Ovary (tissue), 3 donors: ENCODE measurements around the gene KSR1.

ENCODE experiments used
- EP300 ChIP-seq: sonication (generic); formaldehyde crosslinking; IDR thresholded peaks from one replicate; pipeline ENCODE4 v1.6.1; 2017; ENCODE audit warnings: antibody characterized with exemption
- POLR2A ChIP-seq: fragments of 450-650 bp; IDR thresholded peaks from one replicate; pipeline ENCODE4 v1.6.1; 2017; ENCODE audit warnings: antibody characterized with exemption, mild to moderate bottlenecking, moderate library complexity
- TF ChIP-seq, protein P1 (sequence below), 3 donors: fragments of 450-650 bp in 2 of 3; fragments of 200-600 bp in 1 of 3; IDR thresholded peaks; one replicate each; pipeline versions ENCODE4 v1.5.1 to v1.8.0; 2016 to 2022; ENCODE audit warnings: antibody characterized with exemption in 3 of 3, mild to moderate bottlenecking in 1 of 3
- donor health status: DM: no; HTN: no; CAD: no.

DNA sequence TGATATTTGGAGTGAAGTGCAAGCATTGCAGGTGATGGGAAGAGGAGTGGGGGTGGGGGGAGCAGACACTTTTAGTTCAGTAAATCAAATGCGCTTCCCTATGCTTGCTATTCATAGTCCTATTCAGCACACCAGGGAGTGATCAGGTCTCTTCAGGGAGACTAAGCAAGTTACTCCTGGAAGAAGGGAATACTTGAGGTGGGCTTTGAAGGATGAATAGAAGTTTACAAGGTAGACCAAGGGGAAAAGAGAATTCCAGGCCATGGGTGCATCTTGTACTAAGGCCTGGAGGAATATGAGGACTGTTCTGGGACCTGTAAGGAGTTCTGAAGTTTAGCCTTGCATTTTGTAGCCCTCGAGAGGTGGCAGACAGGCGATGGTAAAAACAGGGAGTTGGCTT lies 134.6 kb downstream of the KSR1 start:
- TF ChIP-seq POLR2A = no peak
- TF ChIP-seq, protein P1, sequence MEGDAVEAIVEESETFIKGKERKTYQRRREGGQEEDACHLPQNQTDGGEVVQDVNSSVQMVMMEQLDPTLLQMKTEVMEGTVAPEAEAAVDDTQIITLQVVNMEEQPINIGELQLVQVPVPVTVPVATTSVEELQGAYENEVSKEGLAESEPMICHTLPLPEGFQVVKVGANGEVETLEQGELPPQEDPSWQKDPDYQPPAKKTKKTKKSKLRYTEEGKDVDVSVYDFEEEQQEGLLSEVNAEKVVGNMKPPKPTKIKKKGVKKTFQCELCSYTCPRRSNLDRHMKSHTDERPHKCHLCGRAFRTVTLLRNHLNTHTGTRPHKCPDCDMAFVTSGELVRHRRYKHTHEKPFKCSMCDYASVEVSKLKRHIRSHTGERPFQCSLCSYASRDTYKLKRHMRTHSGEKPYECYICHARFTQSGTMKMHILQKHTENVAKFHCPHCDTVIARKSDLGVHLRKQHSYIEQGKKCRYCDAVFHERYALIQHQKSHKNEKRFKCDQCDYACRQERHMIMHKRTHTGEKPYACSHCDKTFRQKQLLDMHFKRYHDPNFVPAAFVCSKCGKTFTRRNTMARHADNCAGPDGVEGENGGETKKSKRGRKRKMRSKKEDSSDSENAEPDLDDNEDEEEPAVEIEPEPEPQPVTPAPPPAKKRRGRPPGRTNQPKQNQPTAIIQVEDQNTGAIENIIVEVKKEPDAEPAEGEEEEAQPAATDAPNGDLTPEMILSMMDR (IDR thresholded peaks at IDR 0.05) = no peak
- TF ChIP-seq EP300 = no peak
